Mesenteric fat pad (tissue), 1 donor: ENCODE measurements around the gene PRKCB. TPM values are rescaled to one million over a fixed set of nuclear protein-coding genes. Genes with fewer than 3 reads are reported as not detected.
"Not testable (repeated sequence)": the region's sequence is repeated elsewhere in the genome, so short reads cannot be mapped to it uniquely, and the experiment has no call there.

ENCODE experiments used
- DNase-seq: peaks from one replicate; pipeline ENCODE4 v3.0.0-alpha.2; 2020; ENCODE audit warnings: low spot score
- total RNA-seq: library from RNA; stranded (reverse); fragmentation: NEBNext Ultra II Directional; extraction: Animal tissue kit (Norgen Biotek cat#: 25700); gene quantifications from one replicate; pipeline ENCODE4 v1.2.1, GENCODE V29; 2021
- donor health status: DM: yes; HTN: yes; CAD: no.

PRKCB gene
- total RNA-seq, 1 donor from 2014 or later, result 11.0 TPM

GRCh38 chr16:23901178-23902033 lies 65.6 kb downstream of the PRKCB start:
- no peak for DNase-seq

- no peak for DNase-seq
Measured at GRCh38 chr16:23902034-23902747, 66.4 kb downstream of the PRKCB start.

DNA sequence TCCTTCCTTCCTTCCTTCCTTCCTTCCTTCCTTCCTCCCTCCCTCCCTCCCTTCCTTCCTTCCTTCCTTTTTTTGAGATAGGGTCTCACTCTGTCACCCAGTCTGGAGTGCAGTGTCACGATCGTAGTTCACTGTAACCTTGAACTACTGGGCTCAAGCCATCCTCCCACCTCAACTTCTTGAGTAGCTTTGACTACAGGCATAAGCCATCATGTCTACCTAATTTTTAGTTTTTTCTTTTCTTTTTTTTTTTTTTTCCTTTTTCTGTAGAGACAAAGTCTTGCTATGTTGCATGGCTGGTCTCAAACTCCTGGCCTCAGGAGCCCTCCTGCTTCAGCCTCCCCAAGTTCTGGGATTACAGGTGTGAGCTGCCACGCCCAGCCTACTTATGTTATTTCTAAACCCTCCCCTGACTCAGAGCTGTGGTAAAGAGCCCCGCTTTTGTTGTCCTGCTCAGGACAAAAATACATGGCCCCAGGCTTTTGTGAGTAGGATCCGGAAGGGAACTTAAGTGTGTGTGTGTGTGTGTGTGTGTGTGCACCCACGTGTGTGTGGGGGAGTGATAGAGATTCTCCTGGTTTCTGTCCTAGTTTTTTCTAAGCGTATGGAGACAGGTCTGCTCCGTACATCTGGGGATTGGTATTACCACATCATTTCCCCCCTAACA lies 67.1 kb downstream of the PRKCB start:
- no peak for DNase-seq

- DNase-seq, result no peak
Measured at GRCh38 chr16:23905027-23905426, 69.2 kb downstream of the PRKCB start.

GRCh38 chr16:23907457-23907902 lies 71.7 kb downstream of the PRKCB start:
- DNase-seq, result no peak

DNA sequence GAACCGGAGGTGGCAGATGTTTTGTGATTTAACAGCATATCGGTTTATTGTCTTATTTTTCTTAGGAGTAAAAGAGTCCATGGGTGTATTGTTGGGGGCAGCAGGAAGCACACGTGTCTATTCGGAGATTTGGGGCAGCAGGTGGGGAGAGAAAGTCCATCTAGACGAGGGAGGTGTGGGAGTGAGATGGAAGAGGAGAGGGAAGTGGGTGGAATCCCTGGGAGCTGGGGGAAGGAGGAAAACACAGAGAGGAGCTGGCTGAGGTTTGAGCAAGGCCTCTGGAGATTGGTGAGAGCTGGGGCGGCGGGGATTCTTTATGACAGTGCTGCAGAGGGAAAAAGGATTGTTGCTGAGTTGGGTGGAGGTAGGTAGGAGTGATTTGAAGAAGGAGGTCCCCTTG lies 72.1 kb downstream of the PRKCB start:
- no peak for DNase-seq

DNA sequence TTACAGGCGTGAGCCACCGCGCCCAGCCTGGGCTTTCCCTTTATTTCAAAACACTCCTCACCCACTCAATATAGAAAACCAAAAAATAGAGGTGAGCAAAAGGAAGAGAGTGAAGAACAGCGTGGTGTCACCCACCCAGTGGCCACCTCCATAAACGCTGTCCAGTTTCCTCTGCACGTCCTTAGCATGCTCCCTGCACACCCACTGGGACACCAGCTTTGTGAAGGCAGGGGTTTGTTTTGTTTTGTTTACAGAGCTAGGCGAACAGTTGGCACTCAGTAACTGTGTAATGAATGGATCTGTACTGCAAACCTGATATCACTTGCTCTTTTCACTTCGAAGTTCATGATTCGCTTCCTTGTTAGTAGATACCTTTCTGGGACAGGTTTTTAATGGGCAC lies 73.0 kb downstream of the PRKCB start:
- DNase-seq, result no peak

GRCh38 chr16:23909792-23910418 lies 74.1 kb downstream of the PRKCB start:
- DNase-seq, result no peak

GRCh38 chr16:23914946-23915530 lies 79.3 kb downstream of the PRKCB start:
- no peak for DNase-seq

- not testable (repeated sequence) for DNase-seq
Measured at GRCh38 chr16:23916552-23916951, 80.8 kb downstream of the PRKCB start.

GRCh38 chr16:23917621-23918020 lies 81.8 kb downstream of the PRKCB start:
- no peak for DNase-seq

DNA sequence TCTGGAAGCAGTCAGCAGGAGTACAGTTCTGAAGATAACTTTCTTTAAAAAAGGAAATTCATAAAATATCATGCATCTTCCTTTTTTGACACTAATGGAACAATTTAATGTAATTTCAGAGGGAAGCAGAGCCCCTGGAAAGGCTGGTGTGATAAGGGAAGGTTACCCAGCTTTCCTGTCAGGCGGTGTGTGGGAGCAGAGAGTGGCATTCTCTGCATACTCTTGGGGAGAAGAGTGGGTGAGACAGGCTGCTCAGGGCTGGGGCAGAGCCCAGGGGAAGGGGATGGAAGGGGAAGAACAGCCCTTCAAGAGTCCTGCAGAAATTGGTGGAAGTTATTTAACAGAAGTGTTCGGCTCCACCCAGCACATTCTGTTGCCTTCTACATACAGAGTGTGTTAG lies 84.7 kb downstream of the PRKCB start:
- DNase-seq, result no peak

GRCh38 chr16:23920899-23921298 lies 85.1 kb downstream of the PRKCB start:
- DNase-seq, result no peak

- DNase-seq, result no peak
Measured at GRCh38 chr16:23922406-23922805, 86.6 kb downstream of the PRKCB start.

DNA sequence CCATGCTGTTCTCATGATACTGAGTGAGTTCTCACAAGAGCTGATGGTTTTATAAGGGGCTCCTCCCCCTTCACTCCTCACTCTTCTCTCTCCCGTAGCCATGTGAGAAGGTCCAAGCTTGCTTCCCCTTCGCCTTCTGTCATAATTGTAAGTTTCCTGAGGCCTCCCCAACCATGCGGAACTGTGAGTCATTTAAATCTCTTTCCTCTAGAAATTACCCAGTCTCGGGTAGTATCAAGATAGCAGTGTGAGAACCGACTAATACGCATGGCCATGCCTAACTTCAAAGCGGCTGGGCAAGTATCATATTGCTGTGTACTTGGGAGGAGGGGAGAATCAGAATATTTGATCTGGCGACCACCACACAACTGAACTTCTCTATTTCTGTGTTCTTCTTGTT lies 88.3 kb downstream of the PRKCB start:
- DNase-seq, result no peak

DNA sequence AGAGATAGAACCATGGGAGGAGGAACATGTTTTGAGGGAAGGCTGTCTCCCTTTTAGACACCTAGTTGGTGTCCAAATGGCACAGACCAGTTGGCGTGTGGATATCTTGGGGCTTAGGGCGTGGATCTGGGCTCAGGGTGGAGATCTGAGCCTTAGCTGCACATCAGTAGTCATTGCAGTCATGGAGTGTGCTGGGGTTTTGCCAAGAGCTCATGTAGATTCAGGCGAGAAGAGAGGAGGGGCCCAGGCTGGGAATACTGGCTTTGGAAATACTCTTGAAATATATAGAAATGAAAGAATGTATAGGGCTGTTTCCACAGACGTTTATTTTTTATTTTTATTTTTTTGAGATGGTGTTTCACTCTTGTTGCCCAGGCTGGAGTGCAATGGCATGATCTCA lies 92.0 kb downstream of the PRKCB start:
- DNase-seq, result no peak

- no peak for DNase-seq
Measured at GRCh38 chr16:23929237-23929636, 93.5 kb downstream of the PRKCB start.

DNA sequence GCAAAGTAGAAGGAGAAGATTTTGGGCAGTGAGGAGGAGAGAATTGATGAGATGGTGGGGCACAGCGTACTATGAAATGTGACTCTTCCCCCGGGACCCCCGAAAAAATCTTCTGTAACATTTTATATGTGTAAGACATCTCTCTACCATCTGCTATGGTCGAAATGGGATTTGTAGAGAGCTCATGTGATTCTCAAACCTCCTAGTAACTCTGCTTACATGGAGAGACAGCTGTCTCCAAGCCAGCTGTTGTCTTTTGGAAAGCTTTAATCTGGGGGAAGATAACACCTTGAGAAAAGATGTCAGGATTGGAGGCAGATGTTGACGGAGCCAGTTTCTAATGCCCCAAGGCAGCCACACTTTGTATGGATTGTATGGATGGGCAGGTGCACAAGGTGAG lies 94.1 kb downstream of the PRKCB start:
- no peak for DNase-seq

DNA sequence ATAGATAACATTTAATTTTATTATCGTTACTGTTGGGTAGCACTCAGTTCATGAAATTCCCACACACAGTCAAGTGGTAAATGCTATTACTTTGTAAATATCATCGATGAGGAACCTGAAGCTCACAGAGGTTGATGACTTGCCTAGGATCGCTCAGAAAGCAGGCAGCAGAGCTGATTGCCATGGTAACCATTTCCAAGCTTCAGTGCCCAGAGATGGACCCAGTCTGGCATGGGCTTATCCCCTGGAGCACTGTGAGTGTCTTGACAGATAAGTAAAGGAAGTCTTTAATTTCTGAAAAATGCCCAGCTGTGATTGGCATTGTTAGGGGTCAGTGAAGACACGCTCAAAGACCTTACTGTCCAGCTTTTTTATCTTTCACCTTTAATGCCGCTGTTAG lies 95.0 kb downstream of the PRKCB start:
- no peak for DNase-seq

DNA sequence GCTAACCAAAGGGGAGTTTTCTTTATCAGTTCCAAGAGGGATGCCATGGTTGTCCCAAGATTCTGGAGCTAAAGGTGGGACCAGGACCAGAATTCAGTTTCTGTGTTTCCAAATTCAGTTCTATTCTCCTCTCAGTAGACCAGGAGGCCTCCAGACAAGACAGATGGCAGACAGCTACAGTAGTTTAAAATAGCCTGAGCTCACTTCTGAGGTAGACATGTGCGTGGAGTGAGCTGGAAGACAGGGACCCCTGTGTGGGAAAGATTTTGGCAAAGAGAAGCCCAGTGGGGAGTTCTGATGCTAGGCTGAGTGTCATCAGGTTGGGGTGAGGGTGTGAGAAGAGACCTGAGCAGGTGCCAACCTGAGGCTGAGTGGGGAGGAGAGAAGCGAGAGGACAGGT lies 95.4 kb downstream of the PRKCB start:
- no peak for DNase-seq

DNA sequence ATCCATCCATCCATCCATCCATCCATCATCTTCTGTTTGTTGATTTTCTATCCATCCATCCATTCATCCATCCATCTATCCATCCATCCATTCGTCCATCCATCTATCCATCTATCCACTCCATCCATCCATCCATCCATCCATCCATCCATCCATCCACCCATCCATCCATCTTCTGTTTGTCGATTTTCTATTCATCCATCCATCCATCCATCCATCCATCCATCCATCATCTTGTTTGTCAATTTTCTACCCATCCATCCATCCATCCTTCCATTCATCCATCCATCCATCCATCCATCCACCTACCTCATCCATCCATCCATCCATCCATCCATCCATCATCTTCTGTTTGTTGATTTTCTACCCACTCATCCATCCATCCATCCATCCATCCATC lies 97.9 kb downstream of the PRKCB start:
- not testable (repeated sequence) for DNase-seq
